Smooth muscle cell (in vitro differentiated cells): Measurements from ENCODE around the gene PPP2R1B. TPM values are rescaled to one million over a fixed set of nuclear protein-coding genes. Genes with fewer than 3 reads are reported as not detected.
"Not testable (repeated sequence)": the region's sequence is repeated elsewhere in the genome, so short reads cannot be mapped to it uniquely, and the experiment has no call there.

Experiments
- DNase-seq: peaks from one replicate; lab custom pipeline; 2025; ENCODE audit not compliant: unreplicated experiment; lab: John Stamatoyannopoulos, UW
- H2AFZ ChIP-seq: fragments of 200-600 bp; sonication (generic); 2 replicates; pipeline ENCODE4 v1.6.0; 2016; ENCODE audit warnings: antibody characterized with exemption, low read depth, mild to moderate bottlenecking
- H3F3A ChIP-seq: fragments of 200-600 bp; sonication (generic); 2 replicates; pipeline ENCODE4 v1.6.0; 2017; ENCODE audit warnings: antibody characterized with exemption, low read depth
- H3K27ac ChIP-seq: fragments of 200-600 bp; sonication (generic); 2 replicates; pipeline ENCODE4 v1.5.1; 2016; ENCODE audit warnings: low read depth, mild to moderate bottlenecking
- H3K27me3 ChIP-seq: fragments of 200-600 bp; sonication (generic); 2 replicates; pipeline ENCODE4 v1.6.1; 2016; ENCODE audit warnings: low read depth, mild to moderate bottlenecking
- H3K36me3 ChIP-seq: fragments of 200-600 bp; sonication (generic); 2 replicates; pipeline ENCODE4 v1.5.1; 2016; ENCODE audit warnings: low read depth
- H3K4me1 ChIP-seq: fragments of 200-600 bp; sonication (generic); 2 replicates; pipeline ENCODE4 v1.5.1; 2016; ENCODE audit warnings: low read depth
- H3K4me2 ChIP-seq: fragments of 200-600 bp; sonication (generic); 2 replicates; pipeline ENCODE4 v1.6.0; 2016; ENCODE audit warnings: mild to moderate bottlenecking
- H3K4me3 ChIP-seq: fragments of 200-600 bp; sonication (generic); 2 replicates; pipeline ENCODE4 v1.5.1; 2016; ENCODE audit warnings: mild to moderate bottlenecking
- H3K79me2 ChIP-seq: fragments of 200-600 bp; sonication (generic); 2 replicates; pipeline ENCODE4 v1.6.0; 2016; ENCODE audit warnings: low read depth, mild to moderate bottlenecking
- H3K9ac ChIP-seq: fragments of 200-600 bp; sonication (generic); 2 replicates; pipeline ENCODE4 v1.6.0; 2016; ENCODE audit warnings: low read depth
- H3K9me3 ChIP-seq: fragments of 200-600 bp; sonication (generic); replicated peaks from 2 replicates; pipeline ENCODE4 v1.5.1; 2016; ENCODE audit warnings: low read depth
- H4K20me1 ChIP-seq: fragments of 200-600 bp; sonication (generic); 2 replicates; pipeline ENCODE4 v1.6.0; 2016; ENCODE audit warnings: low read depth
- CTCF ChIP-seq: fragments of 200-600 bp; sonication (generic); IDR thresholded peaks from 2 replicates; pipeline ENCODE4 v1.5.1; 2017; ENCODE audit warnings: borderline replicate concordance, mild to moderate bottlenecking, antibody characterized with exemption; ENCODE audit not compliant: insufficient read depth, poor library complexity, severe bottlenecking
- WGBS: methylation state at CpG from one replicate; pipeline ENCODE4 v1.1.7; 2016; ENCODE audit warnings: low lambda C conversion rate; 5-methylcytosine and 5-hydroxymethylcytosine counted together
- polyA plus RNA-seq: library from polyadenylated mRNA; unstranded; fragments of >200 nt; fragmentation: Nextera tagmentation; extraction: Ambion mirVana; gene quantifications from 2 replicates; pipeline ENCODE4 v1.2.1, GENCODE V29; 2016
- total RNA-seq: library from RNA; depleted of rRNA; stranded (reverse); fragments of >200 nt; gene quantifications from 2 replicates; pipeline ENCODE4 v1.2.3, GENCODE V29; 2014

The PPP2R1B gene
- total and polyA plus RNA-seq, 2 experiments from 2014 or later, result 13.1 to 29.5 TPM

DNA sequence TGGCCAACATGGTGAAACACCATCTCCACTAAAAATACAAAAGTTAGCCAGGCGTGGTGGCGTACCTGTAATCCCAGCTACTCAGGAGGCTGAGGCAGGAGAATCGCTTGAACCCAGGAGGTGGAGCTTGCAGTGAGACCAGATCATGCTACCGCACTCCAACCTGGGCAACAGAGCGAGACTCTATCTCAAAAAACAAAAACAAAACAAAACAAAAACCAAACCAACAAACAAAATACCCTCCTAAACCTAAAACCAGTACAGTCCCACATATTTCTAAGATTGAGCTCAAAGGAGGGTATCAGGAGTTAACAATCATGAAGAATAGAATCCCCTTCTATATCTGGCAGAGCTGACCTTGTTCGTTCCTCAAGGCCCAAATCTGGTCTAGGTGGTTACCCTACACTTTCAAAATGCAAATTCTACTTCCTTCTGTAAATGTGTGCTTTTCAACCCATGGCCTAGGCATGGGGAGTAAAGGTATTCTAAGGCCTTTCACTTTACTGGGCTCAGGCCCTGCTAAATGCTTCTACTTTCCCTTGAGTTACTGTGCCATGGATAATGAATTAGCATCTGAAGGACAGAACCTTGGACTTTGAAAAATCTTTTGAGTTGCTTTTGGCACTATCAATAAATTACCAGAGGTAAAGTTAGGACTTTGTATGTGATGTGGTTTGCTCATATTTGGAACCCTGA lies 10.4 kb upstream of the PPP2R1B start:
- Histone ChIP-seq H4K20me1 (no peaks in the 10 kb centered on the region), H3K4me1 (peaks cover 4% of the 10 kb centered on the region), H3K36me3 (no peaks in the 10 kb centered on the region), H2AFZ (no peak overlapping the region), H3K27me3 (no peaks in the 10 kb centered on the region), H3K9me3 (no peaks in the 10 kb centered on the region), H3K4me2 (no peak overlapping the region), H3K9ac (no peak overlapping the region), H3K27ac (no peak overlapping the region), H3F3A (peaks cover 3% of the 10 kb centered on the region), H3K79me2 (no peaks in the 10 kb centered on the region), H3K4me3 (no peak overlapping the region)
- no peak for TF ChIP-seq CTCF
- WGBS, result 94% methylated on average over 6 of the region's 6 CpGs
- DNase-seq, result no peak

DNA sequence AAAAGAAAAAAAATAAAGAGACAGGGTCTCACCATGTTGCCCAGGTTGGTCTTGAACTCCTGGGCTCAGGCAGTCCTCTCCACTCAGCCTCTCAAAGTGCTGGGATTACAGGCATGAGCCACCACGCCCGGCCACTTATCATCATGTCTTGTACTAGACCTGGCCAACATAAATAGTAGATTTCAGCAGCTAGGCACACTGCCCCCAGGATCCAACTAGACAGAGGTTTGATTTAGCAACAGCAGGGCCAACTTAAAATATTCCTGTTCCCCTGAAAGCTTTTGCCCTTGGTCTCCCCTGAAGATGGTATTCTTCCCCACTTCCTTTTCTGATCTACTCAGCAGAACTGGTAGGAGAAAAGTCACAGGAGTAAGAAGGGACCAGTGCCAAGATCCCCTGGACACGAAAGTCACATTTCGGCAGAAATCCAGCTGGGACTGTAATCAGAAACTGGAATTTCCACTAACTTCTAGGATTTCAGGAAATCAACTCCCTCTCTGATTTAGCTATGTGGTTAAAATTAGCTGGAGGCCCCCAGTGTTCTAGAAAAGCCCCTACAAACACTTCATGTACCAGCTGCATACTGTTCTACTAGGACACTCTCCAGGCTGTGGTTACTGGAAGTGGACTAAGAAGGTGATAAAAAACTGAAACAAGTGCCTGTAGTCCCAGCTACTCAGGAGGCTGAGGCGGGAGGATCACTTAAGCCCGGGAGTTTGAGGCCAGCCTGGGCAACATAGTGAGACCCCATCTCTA lies 8.9 kb upstream of the PPP2R1B start:
- no peak overlapping the region for H3K4me3 ChIP-seq
- WGBS, result 82% methylated on average over 6 of the region's 6 CpGs
- H2AFZ ChIP-seq, result no peak overlapping the region
- no peaks in the 10 kb centered on the region for H3K27me3 ChIP-seq
- no peaks in the 10 kb centered on the region for H3K36me3 ChIP-seq
- no peak for TF ChIP-seq CTCF
- H3F3A ChIP-seq, result no peaks in the 10 kb centered on the region
- H3K4me1 ChIP-seq, result peaks cover 4% of the 10 kb centered on the region
- H3K27ac ChIP-seq, result no peak overlapping the region
- H3K9me3 ChIP-seq, result no peaks in the 10 kb centered on the region
- H3K79me2 ChIP-seq, result no peaks in the 10 kb centered on the region
- H3K4me2 ChIP-seq, result no peak overlapping the region
- H3K9ac ChIP-seq, result no peak overlapping the region
- no peaks in the 10 kb centered on the region for H4K20me1 ChIP-seq
- no peak for DNase-seq

DNA sequence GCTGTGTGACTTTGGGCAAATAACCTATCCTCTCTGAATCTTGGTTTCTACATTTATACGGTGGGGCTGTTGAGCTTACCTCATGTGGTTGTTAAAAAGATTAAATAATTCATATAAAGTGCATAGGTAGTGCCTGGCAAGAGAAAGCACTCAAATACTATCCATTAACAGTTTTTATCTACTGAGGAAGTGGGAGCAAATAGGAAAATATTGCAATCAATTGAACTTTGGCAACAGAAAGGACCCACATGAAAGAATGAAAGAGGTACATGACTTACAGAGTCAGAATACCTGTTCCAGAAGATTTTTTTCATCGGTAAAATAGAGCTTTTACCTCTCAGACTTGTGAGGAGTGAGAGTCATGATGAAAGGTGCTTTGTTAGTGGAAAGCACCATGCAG lies 6.3 kb upstream of the PPP2R1B start:
- WGBS, result 93% methylated on average over 2 of the region's 2 CpGs
- H3K36me3 ChIP-seq, result no peaks in the 10 kb centered on the region
- TF ChIP-seq CTCF, result no peak
- no peak for DNase-seq
- no peak overlapping the region for H3K4me2 ChIP-seq
- H3K9me3 ChIP-seq, result no peaks in the 10 kb centered on the region
- H2AFZ ChIP-seq, result no peak overlapping the region
- no peaks in the 10 kb centered on the region for H3F3A ChIP-seq
- H3K27me3 ChIP-seq, result no peaks in the 10 kb centered on the region
- no peaks in the 10 kb centered on the region for H4K20me1 ChIP-seq
- H3K27ac ChIP-seq, result no peak overlapping the region
- H3K4me1 ChIP-seq, result peaks cover 2% of the 10 kb centered on the region
- no peaks in the 10 kb centered on the region for H3K79me2 ChIP-seq
- H3K4me3 ChIP-seq, result no peak overlapping the region
- H3K9ac ChIP-seq, result no peak overlapping the region

DNA sequence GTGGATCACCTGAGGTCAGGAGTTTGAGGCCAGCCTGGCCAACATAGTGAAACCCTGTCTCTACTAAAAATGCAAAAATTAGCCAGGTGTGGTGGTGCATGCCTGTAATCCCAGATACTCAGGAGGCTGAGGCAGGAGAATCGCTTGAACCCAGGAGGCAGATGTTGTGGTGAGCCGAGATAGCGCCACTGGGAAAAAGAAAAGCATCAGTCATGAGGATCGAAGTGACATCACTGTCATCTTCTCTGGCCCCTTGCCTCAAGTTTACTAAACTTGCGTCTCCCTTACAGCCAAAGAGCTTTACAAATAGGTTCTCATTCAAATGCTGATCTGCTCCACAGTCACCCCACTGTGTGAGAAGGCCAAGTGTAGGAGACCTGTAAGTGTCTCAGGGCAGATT lies 5.0 kb upstream of the PPP2R1B start:
- not testable (repeated sequence) for H3F3A ChIP-seq, H3K4me2 ChIP-seq, H2AFZ ChIP-seq, H3K9me3 ChIP-seq, H3K36me3 ChIP-seq, DNase-seq, H3K79me2 ChIP-seq, H4K20me1 ChIP-seq, H3K27ac ChIP-seq, H3K27me3 ChIP-seq, H3K4me1 ChIP-seq, H3K9ac ChIP-seq, H3K4me3 ChIP-seq
- WGBS, result 80% methylated on average over 5 of the region's 5 CpGs
